VCaP (cell line): ENCODE results near the gene NDUFB8.

Experiments used
- H3K27ac ChIP-seq: fragments of 450-650 bp; 2 replicates; pipeline ENCODE4 v1.5.1; 2017
- CTCF ChIP-seq: fragments of 450-650 bp; conservative IDR thresholded peaks from 2 replicates; pipeline ENCODE4 v1.5.1; 2017; ENCODE audit warnings: mild to moderate bottlenecking, moderate library complexity

NDUFB8 gene

GRCh38 chr10:100487529-100487928 lies 42.1 kb downstream of the NDUFB8 start:
- H3K27ac ChIP-seq = no peak overlapping the region
- no peak for TF ChIP-seq CTCF

- no peak for TF ChIP-seq CTCF
- H3K27ac ChIP-seq = no peak overlapping the region
These were observed 43.7 kb downstream of the NDUFB8 start for GRCh38 chr10:100485801-100486495.

GRCh38 chr10:100485366-100485765 lies 44.3 kb downstream of the NDUFB8 start:
- no peak for TF ChIP-seq CTCF

GRCh38 chr10:100483876-100484666 lies 45.6 kb downstream of the NDUFB8 start:
- TF ChIP-seq CTCF = no peak
- no peak overlapping the region for H3K27ac ChIP-seq

More at GRCh38 chr10:100485366-100485765, 44.3 kb downstream of the NDUFB8 start:
- H3K27ac ChIP-seq = no peak overlapping the region

GRCh38 chr10:100482834-100483185 lies 46.9 kb downstream of the NDUFB8 start:
- peak overlapping the region; percentile 78 for H3K27ac ChIP-seq
- TF ChIP-seq CTCF = peak; percentile 72

- peak overlapping the region; percentile 78 for H3K27ac ChIP-seq
- peak; percentile 93 for TF ChIP-seq CTCF
These were observed 47.4 kb downstream of the NDUFB8 start for GRCh38 chr10:100482181-100482833.

GRCh38 chr10:100481462-100482081 lies 48.1 kb downstream of the NDUFB8 start:
- TF ChIP-seq CTCF = 0 out of 2 replicates have a peak, but pooled peaks have one; percentile 7
- H3K27ac ChIP-seq = peak overlapping the region; percentile 78
